Measurements from ENCODE around the gene PPFIA1.

Gene PPFIA1

DNA sequence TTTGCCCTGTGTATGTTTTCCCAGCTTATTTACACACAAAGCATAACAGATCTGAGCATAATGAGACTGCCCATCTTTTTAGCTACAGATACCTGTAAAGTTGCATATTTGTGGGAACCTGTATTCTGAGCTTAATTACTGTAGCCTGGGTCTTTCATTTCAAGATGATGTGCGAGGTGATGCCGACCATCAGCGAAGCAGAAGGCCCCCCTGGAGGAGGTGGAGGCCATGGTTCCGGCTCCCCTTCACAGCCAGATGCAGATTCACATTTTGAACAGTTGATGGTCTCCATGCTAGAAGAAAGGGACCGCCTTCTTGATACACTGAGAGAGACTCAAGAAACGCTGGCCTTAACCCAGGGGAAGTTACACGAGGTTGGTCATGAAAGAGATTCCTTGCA, 1.5 kb downstream of the PPFIA1 start:
- H3K4me3 ChIP-seq (replicated peaks; ENCODE audit: low read depth, low read length) = peak overlapping the region; percentile 81
- no peak for DNase-seq (ENCODE audit: low read depth)
- TF ChIP-seq, protein P1, sequence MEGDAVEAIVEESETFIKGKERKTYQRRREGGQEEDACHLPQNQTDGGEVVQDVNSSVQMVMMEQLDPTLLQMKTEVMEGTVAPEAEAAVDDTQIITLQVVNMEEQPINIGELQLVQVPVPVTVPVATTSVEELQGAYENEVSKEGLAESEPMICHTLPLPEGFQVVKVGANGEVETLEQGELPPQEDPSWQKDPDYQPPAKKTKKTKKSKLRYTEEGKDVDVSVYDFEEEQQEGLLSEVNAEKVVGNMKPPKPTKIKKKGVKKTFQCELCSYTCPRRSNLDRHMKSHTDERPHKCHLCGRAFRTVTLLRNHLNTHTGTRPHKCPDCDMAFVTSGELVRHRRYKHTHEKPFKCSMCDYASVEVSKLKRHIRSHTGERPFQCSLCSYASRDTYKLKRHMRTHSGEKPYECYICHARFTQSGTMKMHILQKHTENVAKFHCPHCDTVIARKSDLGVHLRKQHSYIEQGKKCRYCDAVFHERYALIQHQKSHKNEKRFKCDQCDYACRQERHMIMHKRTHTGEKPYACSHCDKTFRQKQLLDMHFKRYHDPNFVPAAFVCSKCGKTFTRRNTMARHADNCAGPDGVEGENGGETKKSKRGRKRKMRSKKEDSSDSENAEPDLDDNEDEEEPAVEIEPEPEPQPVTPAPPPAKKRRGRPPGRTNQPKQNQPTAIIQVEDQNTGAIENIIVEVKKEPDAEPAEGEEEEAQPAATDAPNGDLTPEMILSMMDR (IDR thresholded peaks at IDR 0.05; ENCODE audit: low read length, missing control alignments) = no peak

DNA sequence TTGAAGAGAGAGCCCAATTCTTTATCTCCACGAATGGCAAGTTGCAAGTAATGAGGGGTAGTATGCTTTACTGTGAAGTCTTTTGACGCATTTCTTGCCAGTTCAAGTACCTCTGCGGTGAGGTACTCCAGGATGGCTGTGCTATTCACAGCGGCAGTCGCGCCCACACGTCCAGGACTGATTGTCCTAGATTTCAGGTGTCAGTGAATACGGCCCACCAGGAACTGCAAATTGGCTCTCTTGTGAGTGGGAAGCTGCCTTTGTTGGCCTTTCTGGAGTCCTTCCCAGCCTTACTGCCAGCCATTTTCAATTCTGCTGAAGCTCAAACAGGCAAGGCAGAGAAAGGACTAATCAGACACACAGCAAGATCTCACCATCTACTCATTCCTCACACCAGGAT, 8.5 kb downstream of the PPFIA1 start:
- TF ChIP-seq, protein P1 (IDR thresholded peaks at IDR 0.05; ENCODE audit: low read length, missing control alignments) = no peak
- no peak for DNase-seq (ENCODE audit: low read depth)
- H3K4me3 ChIP-seq (replicated peaks; ENCODE audit: low read depth, low read length) = no peak overlapping the region

DNA sequence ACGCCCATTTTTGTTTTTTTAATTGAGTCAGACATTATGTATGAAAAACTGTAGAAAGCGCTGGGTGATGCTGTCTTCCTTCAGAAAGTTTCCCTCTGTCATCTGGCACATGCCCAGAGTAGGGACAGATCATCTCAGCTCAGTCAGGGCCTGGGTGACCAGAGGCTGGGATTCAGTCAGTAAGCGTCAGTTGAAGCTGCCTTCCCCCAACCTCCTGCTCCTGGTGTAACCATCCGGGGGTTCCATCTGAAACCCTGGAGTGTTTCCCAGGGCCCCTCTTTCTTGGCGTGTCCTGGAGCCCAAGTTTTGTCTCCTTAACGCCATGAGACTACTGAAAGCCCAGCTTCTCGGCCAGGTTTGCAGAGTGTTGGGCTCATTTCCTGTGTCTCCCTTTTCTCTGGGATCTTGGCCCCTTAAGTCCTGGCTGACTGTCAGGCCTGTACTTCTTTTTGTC, 10.7 kb downstream of the PPFIA1 start:
- DNase-seq (ENCODE audit: low read depth) = peak; percentile 76
- TF ChIP-seq, protein P1 (IDR thresholded peaks at IDR 0.05; ENCODE audit: low read length, missing control alignments) = no peak
- no peak overlapping the region for H3K4me3 ChIP-seq (replicated peaks; ENCODE audit: low read depth, low read length)

DNA sequence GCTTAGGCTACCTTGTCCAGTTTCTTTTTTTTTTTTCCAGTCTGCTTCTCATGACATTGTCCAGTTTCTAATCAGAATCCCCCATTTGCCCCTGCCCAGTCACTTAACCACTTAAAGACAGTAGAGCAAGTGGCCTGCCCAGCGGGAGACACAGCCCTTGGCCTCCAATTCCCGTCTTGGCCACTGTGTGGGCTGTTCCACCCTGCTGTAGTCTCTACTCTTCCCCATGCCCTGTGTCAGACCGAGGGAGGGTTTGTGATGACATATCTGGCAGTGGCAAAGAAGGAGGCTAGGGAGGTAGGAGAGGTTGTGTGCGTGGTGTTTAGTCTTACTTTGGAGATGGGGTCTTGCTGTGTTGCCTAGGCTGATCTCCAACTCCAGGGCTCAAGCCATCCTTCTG, 11.5 kb downstream of the PPFIA1 start:
- no peak for DNase-seq (ENCODE audit: low read depth)
- TF ChIP-seq, protein P1 (IDR thresholded peaks at IDR 0.05; ENCODE audit: low read length, missing control alignments) = no peak
- no peak overlapping the region for H3K4me3 ChIP-seq (replicated peaks; ENCODE audit: low read depth, low read length)

DNA sequence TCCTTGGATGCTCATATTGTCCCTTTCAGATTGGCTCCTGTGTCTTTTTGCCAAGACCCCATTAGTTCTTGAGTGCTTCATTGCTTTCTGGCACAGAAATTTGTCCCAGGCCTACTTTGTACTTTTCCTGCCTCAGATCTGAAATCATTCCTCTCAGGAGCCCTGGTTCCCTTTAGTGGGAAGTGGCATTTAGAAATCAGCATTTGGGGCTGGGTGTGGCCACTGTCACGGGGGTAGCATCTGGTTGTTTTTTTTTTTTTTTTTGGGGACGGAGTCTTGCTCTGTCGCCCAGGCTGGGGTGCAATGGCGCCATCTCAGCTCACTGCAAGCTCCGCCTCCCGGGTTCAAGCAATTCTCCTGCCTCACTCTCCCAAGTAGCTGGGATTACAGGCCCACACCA, 18.2 kb downstream of the PPFIA1 start:
- TF ChIP-seq, protein P1 (IDR thresholded peaks at IDR 0.05; ENCODE audit: low read length, missing control alignments) = no peak
- DNase-seq (ENCODE audit: low read depth) = no peak
- H3K4me3 ChIP-seq (replicated peaks; ENCODE audit: low read depth, low read length) = no peak overlapping the region

DNA sequence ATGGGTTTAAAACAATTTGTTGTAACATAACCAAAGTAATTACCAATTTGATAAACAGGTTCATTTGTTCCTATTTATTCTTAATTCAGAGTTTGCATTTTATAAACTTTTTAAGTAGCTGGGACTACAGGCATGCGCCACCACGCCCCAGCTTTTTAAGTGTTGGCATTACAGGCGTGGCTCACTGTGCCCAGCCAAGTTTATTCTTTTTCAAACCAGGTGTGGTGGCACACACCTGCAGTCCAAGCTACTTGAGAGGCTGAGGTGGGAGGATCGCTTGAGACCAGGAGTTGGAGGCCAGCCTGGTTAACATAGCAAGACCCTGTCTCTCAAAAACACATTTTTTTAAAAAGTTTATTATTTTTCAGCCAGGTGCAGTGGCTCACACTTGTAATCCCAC, 19.1 kb downstream of the PPFIA1 start:
- H3K4me3 ChIP-seq (replicated peaks; ENCODE audit: low read depth, low read length) = no peak overlapping the region
- DNase-seq (ENCODE audit: low read depth) = no peak
- TF ChIP-seq, protein P1 (IDR thresholded peaks at IDR 0.05; ENCODE audit: low read length, missing control alignments) = no peak

DNA sequence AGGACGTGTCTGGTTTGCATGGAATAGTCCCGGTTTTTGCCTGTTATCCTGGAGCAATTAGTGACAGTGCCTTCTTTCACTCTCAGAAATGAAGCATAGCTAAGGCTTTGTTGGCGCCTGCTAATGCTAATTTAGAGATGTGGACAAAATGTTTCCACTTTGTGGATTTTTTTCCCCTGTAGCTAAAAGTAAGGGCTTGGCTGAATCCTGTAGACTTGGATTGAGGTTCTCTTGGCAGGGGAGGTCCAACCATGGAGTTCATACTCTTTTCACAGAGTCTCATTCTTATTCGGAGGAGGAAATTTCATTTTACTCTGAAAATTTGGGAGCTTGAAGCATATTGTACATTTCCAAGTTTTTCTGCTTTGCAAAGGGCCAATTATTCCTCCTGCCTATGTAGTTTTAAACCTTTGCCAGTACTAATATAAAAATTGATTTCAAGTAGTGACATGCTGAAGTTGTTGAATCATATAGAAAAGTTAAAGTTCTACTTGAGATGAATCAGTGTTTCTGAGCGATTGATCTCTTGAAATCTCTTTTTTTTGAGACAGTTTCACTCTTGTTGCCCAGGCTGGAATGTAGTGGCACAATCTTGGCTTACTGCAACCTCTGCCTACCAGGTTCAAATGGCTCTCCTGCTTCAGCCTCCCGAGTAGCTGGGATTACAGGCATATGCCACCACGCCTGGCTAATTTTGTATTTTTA, 20.0 kb downstream of the PPFIA1 start:
- TF ChIP-seq, protein P1 (IDR thresholded peaks at IDR 0.05; ENCODE audit: low read length, missing control alignments) = no peak
- no peak for DNase-seq (ENCODE audit: low read depth)
- H3K4me3 ChIP-seq (replicated peaks; ENCODE audit: low read depth, low read length) = no peak overlapping the region

All from fibroblast of pulmonary artery (primary cell).